Testis (tissue), 2 donors: ENCODE results near the gene IL13.

Experiments used
- POLR2A ChIP-seq: fragments of 450-650 bp; IDR thresholded peaks from one replicate; pipeline ENCODE4 v1.6.1; 2017; ENCODE audit warnings: antibody characterized with exemption, mild to moderate bottlenecking, moderate library complexity
- TF ChIP-seq, protein P1 (sequence below), 3 experiments: fragments of 450-650 bp in 2 of 3; fragments of 200-600 bp in 1 of 3; sonication (generic) in 1 of 3; IDR thresholded peaks; one replicate each; pipeline ENCODE4 v1.5.1; 2016 to 2019; ENCODE audit warnings: antibody characterized with exemption in 3 of 3, mild to moderate bottlenecking in 2 of 3, moderate library complexity in 1 of 3

- TF ChIP-seq, protein P1, sequence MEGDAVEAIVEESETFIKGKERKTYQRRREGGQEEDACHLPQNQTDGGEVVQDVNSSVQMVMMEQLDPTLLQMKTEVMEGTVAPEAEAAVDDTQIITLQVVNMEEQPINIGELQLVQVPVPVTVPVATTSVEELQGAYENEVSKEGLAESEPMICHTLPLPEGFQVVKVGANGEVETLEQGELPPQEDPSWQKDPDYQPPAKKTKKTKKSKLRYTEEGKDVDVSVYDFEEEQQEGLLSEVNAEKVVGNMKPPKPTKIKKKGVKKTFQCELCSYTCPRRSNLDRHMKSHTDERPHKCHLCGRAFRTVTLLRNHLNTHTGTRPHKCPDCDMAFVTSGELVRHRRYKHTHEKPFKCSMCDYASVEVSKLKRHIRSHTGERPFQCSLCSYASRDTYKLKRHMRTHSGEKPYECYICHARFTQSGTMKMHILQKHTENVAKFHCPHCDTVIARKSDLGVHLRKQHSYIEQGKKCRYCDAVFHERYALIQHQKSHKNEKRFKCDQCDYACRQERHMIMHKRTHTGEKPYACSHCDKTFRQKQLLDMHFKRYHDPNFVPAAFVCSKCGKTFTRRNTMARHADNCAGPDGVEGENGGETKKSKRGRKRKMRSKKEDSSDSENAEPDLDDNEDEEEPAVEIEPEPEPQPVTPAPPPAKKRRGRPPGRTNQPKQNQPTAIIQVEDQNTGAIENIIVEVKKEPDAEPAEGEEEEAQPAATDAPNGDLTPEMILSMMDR (IDR thresholded peaks at IDR 0.05) = no peak
- TF ChIP-seq POLR2A = no peak
Observed at GRCh38 chr5:132680780-132681475, 23.0 kb downstream of the IL13 start.
